ENCODE measurements around the gene ASAP3. TPM values are rescaled to one million over a fixed set of nuclear protein-coding genes. Genes with fewer than 3 reads are reported as not detected.

ASAP3 gene
- total and polyA plus RNA-seq, 2 donors (not counting 3 experiments of a cell fraction or from before 2014, with no cell fraction given): 12.5 to 14.2 TPM

GRCh38 chr1:23393706-23394105 is 90.3 kb downstream of the ASAP3 start:
- Histone ChIP-seq H2AFZ (ENCODE audit: low read depth, low read length) (no peak overlapping the region), H3K27me3 (ENCODE audit: control insufficient read depth in 2 of 2, insufficient read depth in 2 of 2, low read length in 2 of 2) (no peaks in the 10 kb centered on the region), H4K20me1 (replicated peaks; ENCODE audit: control insufficient read depth, extremely low read depth, insufficient read depth, low read length) (no peaks in the 10 kb centered on the region), H3K27ac (ENCODE audit: insufficient read depth, low read depth, low read length) (no peak overlapping the region), H3K9me3 (replicated peaks; ENCODE audit: control insufficient read depth, insufficient read depth, low read length) (no peaks in the 10 kb centered on the region), H3K4me3 (replicated peaks in 1 of 3; ENCODE audit: insufficient read depth in 1 of 3, low read depth in 1 of 3, low read length in 3 of 3) (no peak overlapping the region), H3K4me1 (ENCODE audit: control insufficient read depth, extremely low read depth, insufficient read depth, low read length) (peaks cover 15% of the 10 kb centered on the region), H3K4me2 (ENCODE audit: insufficient read depth, low read length) (no peak overlapping the region), H3K79me2 (ENCODE audit: control insufficient read depth, insufficient read depth, low read length) (no peaks in the 10 kb centered on the region), H3K36me3 (ENCODE audit: control insufficient read depth in 2 of 2, extremely low read depth in 1 of 2, insufficient read depth in 2 of 2, low read length in 2 of 2) (no peaks in the 10 kb centered on the region), H3K9me1 (replicated peaks; ENCODE audit: control insufficient read depth, extremely low read depth, insufficient read depth, low read length) (no peaks in the 10 kb centered on the region), H3K9ac (replicated peaks; ENCODE audit: extremely low read depth, insufficient read depth, low read length) (no peak overlapping the region)
- dilution Hi-C loops (cut with MboI; ENCODE audit: extremely low pct_ligation_motif_present, low sequenced_read_pairs) (no loop called here), intact Hi-C loops (cut with micrococcal nuclease) (loop anchor here (1.0 kb wide), 1 partner anchor 9 kb away; no protein-coding TSS in a partner anchor)
- BruUV-seq (replicated peaks): no TSS peak
- TF ChIP-seq GATA2 (IDR thresholded peaks at IDR 0.05; ENCODE audit: insufficient read depth, insufficient read length, low read depth, low read length) (no peak), FOS (IDR thresholded peaks at IDR 0.05; ENCODE audit: borderline replicate concordance, insufficient read depth, low read length) (peak; percentile 48)
- ChIA-PET POLR2A (no interaction called here), CTCF (interaction anchor here (0.8 to 2.4 kb wide), 6 partner anchors 9 to 103 kb away, joined by 3 to 30 read pairs (median 4); partner anchors contain the start of gene ZNF436)
- FAIRE-seq (peak; percentile 86), DNase-seq (ENCODE audit: low read depth, low spot score) (peak; percentile 25)

- DNase-seq (ENCODE audit: low read depth, low spot score) (no peak), FAIRE-seq (peak; percentile 77)
- Histone ChIP-seq H3K9me1 (replicated peaks; ENCODE audit: control insufficient read depth, extremely low read depth, insufficient read depth, low read length) (no peaks in the 10 kb centered on the region), H3K9me3 (replicated peaks; ENCODE audit: control insufficient read depth, insufficient read depth, low read length) (no peaks in the 10 kb centered on the region), H3K4me2 (ENCODE audit: insufficient read depth, low read length) (no peak overlapping the region), H2AFZ (ENCODE audit: low read depth, low read length) (no peak overlapping the region), H3K27ac (ENCODE audit: insufficient read depth, low read depth, low read length) (no peak overlapping the region), H3K4me3 (replicated peaks in 1 of 3; ENCODE audit: insufficient read depth in 1 of 3, low read depth in 1 of 3, low read length in 3 of 3) (no peak overlapping the region), H3K9ac (replicated peaks; ENCODE audit: extremely low read depth, insufficient read depth, low read length) (no peak overlapping the region), H3K36me3 (ENCODE audit: control insufficient read depth in 2 of 2, extremely low read depth in 1 of 2, insufficient read depth in 2 of 2, low read length in 2 of 2) (no peaks in the 10 kb centered on the region), H3K79me2 (ENCODE audit: control insufficient read depth, insufficient read depth, low read length) (no peaks in the 10 kb centered on the region), H3K4me1 (ENCODE audit: control insufficient read depth, extremely low read depth, insufficient read depth, low read length) (peaks cover 15% of the 10 kb centered on the region), H3K27me3 (ENCODE audit: control insufficient read depth in 2 of 2, insufficient read depth in 2 of 2, low read length in 2 of 2) (no peaks in the 10 kb centered on the region), H4K20me1 (replicated peaks; ENCODE audit: control insufficient read depth, extremely low read depth, insufficient read depth, low read length) (no peaks in the 10 kb centered on the region)
- intact Hi-C loops (cut with micrococcal nuclease) (no loop called here), dilution Hi-C loops (cut with MboI; ENCODE audit: extremely low pct_ligation_motif_present, low sequenced_read_pairs) (no loop called here)
- ChIA-PET CTCF (no interaction called here), POLR2A (no interaction called here)
- no peak for TF ChIP-seq POLR2AphosphoS5 (IDR thresholded peaks at IDR 0.05; ENCODE audit: insufficient read depth, low read depth, low read length)
- no peak for TF ChIP-seq EZH2 (IDR thresholded peaks at IDR 0.05; ENCODE audit: borderline replicate concordance, low read depth, low read length, severe bottlenecking)
- TF ChIP-seq POLR2A (IDR thresholded peaks at IDR 0.05; ENCODE audit: low read depth, low read length): no peak
- TF ChIP-seq CTCF (IDR thresholded peaks at IDR 0.05; ENCODE audit: extremely low read depth in 1 of 2, insufficient read depth in 1 of 2, low read depth in 1 of 2, low read length in 2 of 2): no peak
- no peak for TF ChIP-seq GATA2 (IDR thresholded peaks at IDR 0.05; ENCODE audit: insufficient read depth, insufficient read length, low read depth, low read length)
- TF ChIP-seq MYC (IDR thresholded peaks at IDR 0.05; ENCODE audit: low read depth, low read length): no peak
- no peak for TF ChIP-seq MAX (IDR thresholded peaks at IDR 0.05; ENCODE audit: insufficient read depth, insufficient read length)
- TF ChIP-seq JUN (IDR thresholded peaks at IDR 0.05; ENCODE audit: borderline replicate concordance, insufficient read depth, insufficient read length, low read depth): no peak
- TF ChIP-seq FOS (IDR thresholded peaks at IDR 0.05; ENCODE audit: borderline replicate concordance, insufficient read depth, low read length): no peak
- no TSS peak for BruUV-seq (replicated peaks)
These were observed 91.7 kb downstream of the ASAP3 start for GRCh38 chr1:23392125-23392855.

Data from endothelial cell of umbilical vein (primary cell).